Measurements from ENCODE around the gene LOXL4.

The LOXL4 gene

DNA sequence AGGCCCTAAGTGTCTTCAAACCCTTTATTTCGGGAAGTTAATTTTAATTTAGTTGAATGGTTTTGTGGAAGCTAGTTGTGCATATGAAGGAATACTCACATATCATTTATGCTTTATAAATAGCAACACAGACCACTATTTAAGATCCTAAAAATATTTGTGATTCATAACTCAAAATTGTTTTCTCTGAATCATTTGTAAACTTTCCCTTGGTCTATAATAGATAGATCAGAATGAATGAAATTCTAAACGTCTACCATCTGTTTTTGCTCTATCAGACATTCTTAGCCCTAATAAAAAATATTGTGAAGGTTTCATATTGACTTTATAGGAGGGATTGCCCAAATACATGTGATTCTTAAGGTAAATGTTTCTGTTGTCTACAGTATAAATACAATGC is 43.5 kb downstream of the LOXL4 start:
- no peaks in the 10 kb centered on the region for H3K27me3 ChIP-seq (ENCODE audit: insufficient read depth, poor library complexity, severe bottlenecking)
- no peak for TF ChIP-seq POLR2AphosphoS5 (IDR thresholded peaks at IDR 0.05; ENCODE audit: low read depth)
- TF ChIP-seq GABPA (IDR thresholded peaks at IDR 0.05; ENCODE audit: low read depth) = no peak
- TF ChIP-seq, protein P1, sequence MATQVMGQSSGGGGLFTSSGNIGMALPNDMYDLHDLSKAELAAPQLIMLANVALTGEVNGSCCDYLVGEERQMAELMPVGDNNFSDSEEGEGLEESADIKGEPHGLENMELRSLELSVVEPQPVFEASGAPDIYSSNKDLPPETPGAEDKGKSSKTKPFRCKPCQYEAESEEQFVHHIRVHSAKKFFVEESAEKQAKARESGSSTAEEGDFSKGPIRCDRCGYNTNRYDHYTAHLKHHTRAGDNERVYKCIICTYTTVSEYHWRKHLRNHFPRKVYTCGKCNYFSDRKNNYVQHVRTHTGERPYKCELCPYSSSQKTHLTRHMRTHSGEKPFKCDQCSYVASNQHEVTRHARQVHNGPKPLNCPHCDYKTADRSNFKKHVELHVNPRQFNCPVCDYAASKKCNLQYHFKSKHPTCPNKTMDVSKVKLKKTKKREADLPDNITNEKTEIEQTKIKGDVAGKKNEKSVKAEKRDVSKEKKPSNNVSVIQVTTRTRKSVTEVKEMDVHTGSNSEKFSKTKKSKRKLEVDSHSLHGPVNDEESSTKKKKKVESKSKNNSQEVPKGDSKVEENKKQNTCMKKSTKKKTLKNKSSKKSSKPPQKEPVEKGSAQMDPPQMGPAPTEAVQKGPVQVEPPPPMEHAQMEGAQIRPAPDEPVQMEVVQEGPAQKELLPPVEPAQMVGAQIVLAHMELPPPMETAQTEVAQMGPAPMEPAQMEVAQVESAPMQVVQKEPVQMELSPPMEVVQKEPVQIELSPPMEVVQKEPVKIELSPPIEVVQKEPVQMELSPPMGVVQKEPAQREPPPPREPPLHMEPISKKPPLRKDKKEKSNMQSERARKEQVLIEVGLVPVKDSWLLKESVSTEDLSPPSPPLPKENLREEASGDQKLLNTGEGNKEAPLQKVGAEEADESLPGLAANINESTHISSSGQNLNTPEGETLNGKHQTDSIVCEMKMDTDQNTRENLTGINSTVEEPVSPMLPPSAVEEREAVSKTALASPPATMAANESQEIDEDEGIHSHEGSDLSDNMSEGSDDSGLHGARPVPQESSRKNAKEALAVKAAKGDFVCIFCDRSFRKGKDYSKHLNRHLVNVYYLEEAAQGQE (IDR thresholded peaks at IDR 0.05; ENCODE audit: insufficient replicate concordance, low read depth) = no peak
- TF ChIP-seq, protein P2, sequence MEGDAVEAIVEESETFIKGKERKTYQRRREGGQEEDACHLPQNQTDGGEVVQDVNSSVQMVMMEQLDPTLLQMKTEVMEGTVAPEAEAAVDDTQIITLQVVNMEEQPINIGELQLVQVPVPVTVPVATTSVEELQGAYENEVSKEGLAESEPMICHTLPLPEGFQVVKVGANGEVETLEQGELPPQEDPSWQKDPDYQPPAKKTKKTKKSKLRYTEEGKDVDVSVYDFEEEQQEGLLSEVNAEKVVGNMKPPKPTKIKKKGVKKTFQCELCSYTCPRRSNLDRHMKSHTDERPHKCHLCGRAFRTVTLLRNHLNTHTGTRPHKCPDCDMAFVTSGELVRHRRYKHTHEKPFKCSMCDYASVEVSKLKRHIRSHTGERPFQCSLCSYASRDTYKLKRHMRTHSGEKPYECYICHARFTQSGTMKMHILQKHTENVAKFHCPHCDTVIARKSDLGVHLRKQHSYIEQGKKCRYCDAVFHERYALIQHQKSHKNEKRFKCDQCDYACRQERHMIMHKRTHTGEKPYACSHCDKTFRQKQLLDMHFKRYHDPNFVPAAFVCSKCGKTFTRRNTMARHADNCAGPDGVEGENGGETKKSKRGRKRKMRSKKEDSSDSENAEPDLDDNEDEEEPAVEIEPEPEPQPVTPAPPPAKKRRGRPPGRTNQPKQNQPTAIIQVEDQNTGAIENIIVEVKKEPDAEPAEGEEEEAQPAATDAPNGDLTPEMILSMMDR (IDR thresholded peaks at IDR 0.05; ENCODE audit: insufficient read depth, low read length) = no peak
- no peak for TF ChIP-seq SPI1 (IDR thresholded peaks at IDR 0.05; ENCODE audit: borderline replicate concordance, low read depth)
- no peak for DNase-seq (ENCODE audit: low read depth in 1 of 2, low spot score in 1 of 2)
- H3K27ac ChIP-seq (replicated peaks) = no peak overlapping the region
- no peak overlapping the region for H3K4me3 ChIP-seq (replicated peaks; ENCODE audit: insufficient read depth, low read length)

DNA sequence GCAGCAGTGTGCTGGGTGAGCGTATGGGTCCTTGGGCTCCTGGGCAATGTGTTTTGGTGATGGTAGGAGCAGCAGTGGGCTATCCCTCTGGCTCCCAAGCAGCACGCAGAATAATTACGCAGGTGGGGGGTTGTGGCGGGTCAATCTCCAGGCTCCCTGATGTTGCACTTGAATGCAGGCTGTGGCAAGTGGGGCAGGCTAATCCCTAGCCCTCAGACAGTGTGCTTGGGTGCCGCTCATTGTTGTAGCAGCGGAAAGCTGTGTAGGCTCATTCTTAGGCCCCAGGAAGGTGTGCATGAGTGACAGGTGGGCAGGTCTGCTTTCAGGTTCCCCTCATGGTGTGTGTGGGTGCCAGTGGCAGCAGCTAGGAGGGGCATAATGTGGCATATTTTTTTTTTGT is 44.1 kb downstream of the LOXL4 start:
- TF ChIP-seq, protein P1 (IDR thresholded peaks at IDR 0.05; ENCODE audit: insufficient replicate concordance, low read depth) = no peak
- no peak for TF ChIP-seq POLR2AphosphoS5 (IDR thresholded peaks at IDR 0.05; ENCODE audit: low read depth)
- TF ChIP-seq, protein P2 (IDR thresholded peaks at IDR 0.05; ENCODE audit: insufficient read depth, low read length) = no peak
- TF ChIP-seq SPI1 (IDR thresholded peaks at IDR 0.05; ENCODE audit: borderline replicate concordance, low read depth) = no peak
- no peak for TF ChIP-seq GABPA (IDR thresholded peaks at IDR 0.05; ENCODE audit: low read depth)
- Histone ChIP-seq H3K4me3 (replicated peaks; ENCODE audit: insufficient read depth, low read length) (no peak overlapping the region), H3K27me3 (ENCODE audit: insufficient read depth, poor library complexity, severe bottlenecking) (no peaks in the 10 kb centered on the region), H3K27ac (replicated peaks) (no peak overlapping the region)
- no peak for DNase-seq (ENCODE audit: low read depth in 1 of 2, low spot score in 1 of 2)

DNA sequence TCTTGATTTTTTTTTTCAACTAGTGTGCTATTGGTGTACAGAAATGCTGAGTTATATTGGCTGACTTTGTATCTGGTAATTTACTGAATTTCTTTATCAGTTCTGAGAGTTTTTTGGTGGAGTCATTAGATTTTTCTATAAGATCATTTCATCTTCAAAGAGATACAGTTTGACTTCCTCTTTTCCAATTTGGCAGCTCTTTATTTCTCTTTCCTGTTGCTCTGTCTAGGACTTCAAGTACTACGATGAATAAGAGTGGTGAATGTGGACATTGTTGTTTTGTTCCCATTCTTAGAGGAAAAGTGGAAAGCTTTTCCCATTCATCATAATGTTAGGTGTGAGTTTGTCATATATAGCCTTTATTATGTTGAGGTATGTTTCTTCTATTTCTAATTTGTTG is 50.2 kb downstream of the LOXL4 start:
- no peak for DNase-seq (ENCODE audit: low read depth in 1 of 2, low spot score in 1 of 2)
- no peaks in the 10 kb centered on the region for H3K27me3 ChIP-seq (ENCODE audit: insufficient read depth, poor library complexity, severe bottlenecking)
- TF ChIP-seq POLR2AphosphoS5 (IDR thresholded peaks at IDR 0.05; ENCODE audit: low read depth) = no peak
- TF ChIP-seq, protein P1 (IDR thresholded peaks at IDR 0.05; ENCODE audit: insufficient replicate concordance, low read depth) = no peak
- peak; percentile 87; the same call in 1 of the 2 replicates for TF ChIP-seq SPI1 (IDR thresholded peaks at IDR 0.05; ENCODE audit: borderline replicate concordance, low read depth)
- TF ChIP-seq, protein P2 (IDR thresholded peaks at IDR 0.05; ENCODE audit: insufficient read depth, low read length) = no peak
- TF ChIP-seq GABPA (IDR thresholded peaks at IDR 0.05; ENCODE audit: low read depth) = no peak
- no peak overlapping the region for H3K4me3 ChIP-seq (replicated peaks; ENCODE audit: insufficient read depth, low read length)
- no peak overlapping the region for H3K27ac ChIP-seq (replicated peaks)
